Measurements from ENCODE around the gene TBATA.

Gene TBATA

DNA sequence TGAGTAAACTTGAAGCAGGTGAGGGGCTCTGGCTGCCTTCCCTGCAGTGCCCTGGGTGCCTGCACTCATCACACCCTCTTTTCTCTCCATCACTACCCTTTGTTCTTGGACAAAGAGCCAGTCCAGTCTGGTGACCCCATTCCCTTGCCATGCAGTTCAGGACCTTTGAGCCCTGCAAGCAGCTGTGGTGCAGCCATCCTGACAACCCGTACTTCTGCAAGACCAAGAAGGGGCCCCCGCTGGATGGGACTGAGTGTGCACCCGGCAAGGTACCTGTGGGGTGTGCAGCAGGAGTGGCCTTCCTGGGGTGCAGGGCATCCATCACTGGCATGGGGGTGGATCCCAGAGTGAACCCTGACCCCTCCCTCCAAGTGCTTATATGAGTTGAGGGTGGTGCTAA, 48.7 kb downstream of the TBATA start:
- Histone ChIP-seq H3K27me3 (ENCODE audit: low read depth, low read length) (no peaks in the 10 kb centered on the region), H3K9me3 (ENCODE audit: control insufficient read depth in 1 of 2, low read length in 2 of 2) (no peaks in the 10 kb centered on the region), H3K36me3 (ENCODE audit: control insufficient read depth in 1 of 2, insufficient read depth in 2 of 2, low read length in 2 of 2) (no peaks in the 10 kb centered on the region), H3K27ac (ENCODE audit: low read length) (no peak overlapping the region), H3K4me3 (ENCODE audit: low read depth in 1 of 2, low read length in 2 of 2) (no peak overlapping the region), H3K4me1 (ENCODE audit: control insufficient read depth in 1 of 2, insufficient read depth in 2 of 2, low read length in 2 of 2) (peaks cover 0 to 11% of the 10 kb centered on the region in 2 donors)

DNA sequence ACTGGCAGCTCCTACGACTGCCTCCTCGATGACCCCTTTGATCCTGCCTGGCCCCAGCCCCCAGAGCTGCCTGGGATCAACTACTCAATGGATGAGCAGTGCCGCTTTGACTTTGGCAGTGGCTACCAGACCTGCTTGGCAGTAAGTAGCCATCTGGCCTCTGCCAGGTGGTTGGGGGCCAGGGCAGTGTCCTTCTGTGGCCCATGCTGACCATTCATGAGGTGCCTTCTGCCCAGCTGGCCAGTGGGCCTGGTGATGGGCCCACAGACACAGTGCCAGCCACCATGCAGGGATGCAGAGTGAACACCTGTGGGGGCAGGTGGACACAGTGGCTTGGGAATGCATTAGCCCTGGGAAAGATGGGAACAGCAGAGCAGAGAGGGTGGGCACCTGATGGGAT, 50.0 kb downstream of the TBATA start:
- Histone ChIP-seq H3K4me3 (ENCODE audit: low read depth in 1 of 2, low read length in 2 of 2) (no peak overlapping the region), H3K36me3 (ENCODE audit: control insufficient read depth in 1 of 2, insufficient read depth in 2 of 2, low read length in 2 of 2) (no peaks in the 10 kb centered on the region), H3K4me1 (ENCODE audit: control insufficient read depth in 1 of 2, insufficient read depth in 2 of 2, low read length in 2 of 2) (peaks cover 0 to 2% of the 10 kb centered on the region in 2 donors), H3K27me3 (ENCODE audit: low read depth, low read length) (no peaks in the 10 kb centered on the region), H3K27ac (ENCODE audit: low read length) (no peak overlapping the region), H3K9me3 (ENCODE audit: control insufficient read depth in 1 of 2, low read length in 2 of 2) (no peaks in the 10 kb centered on the region)

DNA sequence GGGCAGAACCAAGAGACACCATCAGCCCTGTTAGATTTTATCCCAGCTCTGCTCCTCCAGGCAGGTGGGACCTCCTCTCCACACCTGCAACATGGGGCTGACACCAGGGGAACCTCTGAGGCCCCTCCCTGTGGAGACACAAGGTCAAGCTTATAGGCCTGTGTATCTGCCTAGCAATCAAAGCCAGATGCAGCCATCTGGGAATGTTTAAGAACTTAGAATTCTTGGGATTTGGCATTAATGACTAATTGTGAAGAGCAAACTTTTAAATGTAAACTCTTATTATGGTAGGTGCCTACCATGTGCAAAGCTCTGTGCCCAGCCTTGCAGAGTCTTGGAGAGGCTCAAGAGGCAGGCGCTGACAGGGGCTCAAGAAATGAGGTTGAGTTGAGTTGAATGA, 52.1 kb downstream of the TBATA start:
- peaks cover 0 to 7% of the 10 kb centered on the region in 2 donors for H3K4me1 ChIP-seq (ENCODE audit: control insufficient read depth in 1 of 2, insufficient read depth in 2 of 2, low read length in 2 of 2)
- no peak overlapping the region for H3K27ac ChIP-seq (ENCODE audit: low read length)
- no peak overlapping the region for H3K4me3 ChIP-seq (ENCODE audit: low read depth in 1 of 2, low read length in 2 of 2)
- no peaks in the 10 kb centered on the region for H3K36me3 ChIP-seq (ENCODE audit: control insufficient read depth in 1 of 2, insufficient read depth in 2 of 2, low read length in 2 of 2)
- H3K9me3 ChIP-seq (ENCODE audit: control insufficient read depth in 1 of 2, low read length in 2 of 2) = no peaks in the 10 kb centered on the region
- H3K27me3 ChIP-seq (ENCODE audit: low read depth, low read length) = no peaks in the 10 kb centered on the region

- Histone ChIP-seq H3K9me3 (ENCODE audit: control insufficient read depth in 1 of 2, low read length in 2 of 2) (no peaks in the 10 kb centered on the region), H3K27ac (ENCODE audit: low read length) (no peak overlapping the region), H3K36me3 (ENCODE audit: control insufficient read depth in 1 of 2, insufficient read depth in 2 of 2, low read length in 2 of 2) (no peaks in the 10 kb centered on the region), H3K27me3 (ENCODE audit: low read depth, low read length) (no peaks in the 10 kb centered on the region), H3K4me1 (ENCODE audit: control insufficient read depth in 1 of 2, insufficient read depth in 2 of 2, low read length in 2 of 2) (peaks cover 0 to 7% of the 10 kb centered on the region in 2 donors), H3K4me3 (ENCODE audit: low read depth in 1 of 2, low read length in 2 of 2) (no peak overlapping the region)
Measured at GRCh38 chr10:70732569-70732968, 52.6 kb downstream of the TBATA start.

- no peaks in the 10 kb centered on the region for H3K36me3 ChIP-seq (ENCODE audit: control insufficient read depth in 1 of 2, insufficient read depth in 2 of 2, low read length in 2 of 2)
- no peaks in the 10 kb centered on the region for H3K27me3 ChIP-seq (ENCODE audit: low read depth, low read length)
- no peak overlapping the region for H3K4me3 ChIP-seq (ENCODE audit: low read depth in 1 of 2, low read length in 2 of 2)
- H3K9me3 ChIP-seq (ENCODE audit: control insufficient read depth in 1 of 2, low read length in 2 of 2) = no peaks in the 10 kb centered on the region
- peaks cover 0 to 7% of the 10 kb centered on the region in 2 donors for H3K4me1 ChIP-seq (ENCODE audit: control insufficient read depth in 1 of 2, insufficient read depth in 2 of 2, low read length in 2 of 2)
- H3K27ac ChIP-seq (ENCODE audit: low read length) = no peak overlapping the region
Measured at GRCh38 chr10:70730955-70731354, 54.2 kb downstream of the TBATA start.

DNA sequence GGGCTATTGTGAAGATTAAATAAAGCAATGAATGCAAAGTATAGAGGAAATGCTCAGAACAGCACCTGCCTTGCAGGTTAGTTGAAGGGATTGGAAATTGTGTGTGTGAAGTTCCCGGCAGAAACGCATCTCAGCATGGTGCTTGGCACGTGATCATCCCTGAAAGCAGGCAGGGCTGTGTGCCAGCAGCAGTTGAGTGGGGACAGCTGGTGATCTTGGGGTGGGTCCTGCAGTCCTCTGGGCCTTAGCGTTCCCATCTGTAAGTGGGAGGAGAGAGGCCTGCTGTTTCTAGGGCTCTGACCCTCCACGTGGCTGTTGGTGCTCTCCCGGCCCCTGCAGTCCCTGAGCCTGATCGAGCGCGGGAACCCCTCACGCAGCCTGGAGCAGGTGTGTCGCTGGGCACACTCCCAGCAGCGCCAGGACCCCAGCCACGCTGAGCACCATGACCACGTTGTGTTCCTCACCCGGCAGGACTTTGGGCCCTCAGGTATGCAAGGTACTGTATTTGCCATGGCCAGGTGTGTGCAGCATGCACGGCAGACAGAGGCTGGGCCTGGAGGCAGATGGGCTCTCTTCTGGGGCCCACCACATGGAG, 55.3 kb downstream of the TBATA start:
- H3K36me3 ChIP-seq (ENCODE audit: control insufficient read depth in 1 of 2, insufficient read depth in 2 of 2, low read length in 2 of 2) = no peaks in the 10 kb centered on the region
- H3K4me3 ChIP-seq (ENCODE audit: low read depth in 1 of 2, low read length in 2 of 2) = no peak overlapping the region
- no peaks in the 10 kb centered on the region for H3K27me3 ChIP-seq (ENCODE audit: low read depth, low read length)
- H3K9me3 ChIP-seq (ENCODE audit: control insufficient read depth in 1 of 2, low read length in 2 of 2) = no peaks in the 10 kb centered on the region
- H3K4me1 ChIP-seq (ENCODE audit: control insufficient read depth in 1 of 2, insufficient read depth in 2 of 2, low read length in 2 of 2) = peaks cover 0 to 7% of the 10 kb centered on the region in 2 donors
- no peak overlapping the region for H3K27ac ChIP-seq (ENCODE audit: low read length)

DNA sequence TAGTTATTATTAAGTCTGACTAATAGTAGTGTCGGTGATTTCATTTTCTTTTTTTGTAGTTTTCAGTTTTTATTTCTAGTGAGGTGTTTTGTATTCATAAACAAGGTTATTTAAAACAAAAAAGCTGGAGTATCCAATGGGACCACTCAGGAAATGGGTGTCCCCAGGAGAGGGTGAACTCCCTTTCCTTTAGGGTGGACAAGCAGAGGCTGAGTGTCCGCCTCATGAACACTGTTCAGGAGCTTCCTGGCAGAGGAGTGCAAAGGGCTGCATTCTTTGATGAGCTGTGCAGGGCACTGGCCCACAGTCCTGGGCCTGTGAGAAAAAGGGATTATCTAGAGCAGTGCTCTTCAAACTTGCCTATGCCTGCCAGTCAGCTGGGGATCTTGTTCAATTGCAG, 56.8 kb downstream of the TBATA start:
- Histone ChIP-seq H3K36me3 (ENCODE audit: control insufficient read depth in 1 of 2, insufficient read depth in 2 of 2, low read length in 2 of 2) (no peaks in the 10 kb centered on the region), H3K4me1 (ENCODE audit: control insufficient read depth in 1 of 2, insufficient read depth in 2 of 2, low read length in 2 of 2) (peaks cover 0 to 7% of the 10 kb centered on the region in 2 donors), H3K4me3 (ENCODE audit: low read depth in 1 of 2, low read length in 2 of 2) (no peak overlapping the region), H3K9me3 (ENCODE audit: control insufficient read depth in 1 of 2, low read length in 2 of 2) (no peaks in the 10 kb centered on the region), H3K27me3 (ENCODE audit: low read depth, low read length) (no peaks in the 10 kb centered on the region), H3K27ac (ENCODE audit: low read length) (no peak overlapping the region)

DNA sequence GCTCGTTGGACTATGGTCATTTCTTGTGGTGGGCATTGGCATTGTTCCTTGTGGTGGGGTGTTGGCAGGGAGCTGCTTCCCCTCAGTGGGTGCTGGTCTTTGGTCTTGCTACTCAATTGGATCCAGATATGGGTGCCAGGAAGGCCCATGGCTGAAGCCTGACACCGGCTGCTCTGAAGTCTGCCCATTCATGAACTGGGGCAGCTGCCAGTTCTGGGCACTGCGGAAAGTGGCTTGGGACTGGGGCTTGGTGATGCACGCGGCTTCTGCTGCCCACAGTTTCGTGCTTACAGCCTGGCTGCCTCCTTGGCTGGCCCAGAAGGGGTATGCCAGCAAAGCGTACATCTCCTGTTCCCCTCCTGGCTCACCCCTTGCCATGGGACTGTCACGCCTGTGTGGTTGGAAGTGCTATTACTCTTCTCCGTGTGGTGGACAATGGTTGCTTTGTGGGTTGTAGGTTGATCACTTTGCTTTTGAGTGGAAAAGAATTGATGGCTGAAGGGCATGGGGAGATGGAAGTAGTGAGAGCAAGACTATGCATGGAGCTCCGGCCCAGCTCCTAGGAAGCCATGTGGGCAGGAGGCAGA, 58.2 kb downstream of the TBATA start:
- H3K4me1 ChIP-seq (ENCODE audit: control insufficient read depth in 1 of 2, insufficient read depth in 2 of 2, low read length in 2 of 2) = peaks cover 0 to 7% of the 10 kb centered on the region in 2 donors
- H3K36me3 ChIP-seq (ENCODE audit: control insufficient read depth in 1 of 2, insufficient read depth in 2 of 2, low read length in 2 of 2) = no peaks in the 10 kb centered on the region
- H3K4me3 ChIP-seq (ENCODE audit: low read depth in 1 of 2, low read length in 2 of 2) = no peak overlapping the region
- no peaks in the 10 kb centered on the region for H3K9me3 ChIP-seq (ENCODE audit: control insufficient read depth in 1 of 2, low read length in 2 of 2)
- H3K27ac ChIP-seq (ENCODE audit: low read length) = no peak overlapping the region
- no peaks in the 10 kb centered on the region for H3K27me3 ChIP-seq (ENCODE audit: low read depth, low read length)

GRCh38 chr10:70723771-70724170, 61.4 kb downstream of the TBATA start:
- H3K27me3 ChIP-seq (ENCODE audit: low read depth, low read length) = no peaks in the 10 kb centered on the region
- H3K36me3 ChIP-seq (ENCODE audit: control insufficient read depth in 1 of 2, insufficient read depth in 2 of 2, low read length in 2 of 2) = no peaks in the 10 kb centered on the region
- no peak overlapping the region for H3K4me3 ChIP-seq (ENCODE audit: low read depth in 1 of 2, low read length in 2 of 2)
- H3K4me1 ChIP-seq (ENCODE audit: control insufficient read depth in 1 of 2, insufficient read depth in 2 of 2, low read length in 2 of 2) = no peaks in the 10 kb centered on the region
- no peaks in the 10 kb centered on the region for H3K9me3 ChIP-seq (ENCODE audit: control insufficient read depth in 1 of 2, low read length in 2 of 2)
- H3K27ac ChIP-seq (ENCODE audit: low read length) = no peak overlapping the region

GRCh38 chr10:70722820-70723424, 62.3 kb downstream of the TBATA start:
- no peaks in the 10 kb centered on the region for H3K9me3 ChIP-seq (ENCODE audit: control insufficient read depth in 1 of 2, low read length in 2 of 2)
- H3K27ac ChIP-seq (ENCODE audit: low read length) = no peak overlapping the region
- no peak overlapping the region for H3K4me3 ChIP-seq (ENCODE audit: low read depth in 1 of 2, low read length in 2 of 2)
- H3K27me3 ChIP-seq (ENCODE audit: low read depth, low read length) = no peaks in the 10 kb centered on the region
- H3K4me1 ChIP-seq (ENCODE audit: control insufficient read depth in 1 of 2, insufficient read depth in 2 of 2, low read length in 2 of 2) = no peaks in the 10 kb centered on the region
- H3K36me3 ChIP-seq (ENCODE audit: control insufficient read depth in 1 of 2, insufficient read depth in 2 of 2, low read length in 2 of 2) = no peaks in the 10 kb centered on the region

Data from muscle layer of duodenum (tissue), 2 donors.